Stomach (tissue), 4 donors: ENCODE data around the gene NT5DC4.

Experiments used
- CTCF ChIP-seq, 7 experiments: fragments of 450-650 bp in 4 of 7; fragments of 200-600 bp in 3 of 7; sonication (generic) in 3 of 7; IDR thresholded peaks; one replicate each; pipeline ENCODE4 v1.5.1; 2016 to 2019; ENCODE audit warnings: antibody characterized with exemption in 7 of 7, control low read depth in 2 of 7, mild to moderate bottlenecking in 1 of 7
- EP300 ChIP-seq: sonication (generic); formaldehyde crosslinking; IDR thresholded peaks from one replicate; pipeline ENCODE4 v1.6.1; 2017; ENCODE audit warnings: antibody characterized with exemption
- POLR2A ChIP-seq, 4 donors: fragments of 450-650 bp; IDR thresholded peaks; one replicate each; pipeline ENCODE4 v1.6.1; 2016; ENCODE audit warnings: antibody characterized with exemption in 4 of 4, control low read depth in 2 of 4, mild to moderate bottlenecking in 1 of 4, moderate library complexity in 1 of 4
- POLR2AphosphoS5 ChIP-seq, 3 donors: sonication (generic); formaldehyde crosslinking; IDR thresholded peaks; one replicate each; pipeline ENCODE4 v1.6.1; 2016; ENCODE audit warnings: antibody characterized with exemption in 3 of 3

GRCh38 chr2:112784199-112785189 is 63.7 kb downstream of the NT5DC4 start, which contains the start of gene IL1A:
- TF ChIP-seq CTCF (IDR thresholded peaks at IDR 0.05) (no peak), POLR2A (IDR thresholded peaks at IDR 0.05) (no peak), POLR2AphosphoS5 (IDR thresholded peaks at IDR 0.05) (no peak), EP300 (no peak)
